ENCODE data around the gene PPP1R9A.
A peak's percentile ranks its signal among the peaks of the same experiment; 100 is the strongest.

Gene PPP1R9A

GRCh38 chr7:94912085-94912484, 4.7 kb downstream of the PPP1R9A start:
- DNase-seq, result no peak

- no peak for DNase-seq
Observed at GRCh38 chr7:94913391-94913790, 6.0 kb downstream of the PPP1R9A start.

DNA sequence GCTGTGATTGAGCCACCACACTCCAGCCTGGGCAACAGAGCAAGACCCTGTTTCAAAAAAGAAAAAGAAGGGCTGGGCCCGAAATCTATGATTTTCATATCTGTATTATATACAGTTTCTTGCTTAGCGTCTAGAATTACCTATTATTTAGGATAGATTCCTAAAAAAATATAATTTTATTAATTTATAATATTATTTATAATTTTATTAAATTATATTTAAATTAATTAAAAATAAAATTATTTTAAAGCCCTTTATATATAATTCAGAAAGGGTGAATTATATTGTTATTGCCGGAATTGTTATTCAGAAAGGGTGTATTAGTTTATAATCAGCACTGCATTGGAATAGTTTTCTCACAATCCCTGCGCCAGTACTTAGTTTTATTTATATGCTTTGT, 14.5 kb downstream of the PPP1R9A start:
- no peak for DNase-seq

- no peak for DNase-seq
Observed at GRCh38 chr7:94922457-94922856, 15.1 kb downstream of the PPP1R9A start.

- no peak for DNase-seq
Observed at GRCh38 chr7:94923412-94923811, 16.0 kb downstream of the PPP1R9A start.

GRCh38 chr7:94928168-94928707, 20.8 kb downstream of the PPP1R9A start:
- DNase-seq, result no peak

GRCh38 chr7:94933256-94933990, 26.0 kb downstream of the PPP1R9A start:
- DNase-seq, result no peak

GRCh38 chr7:94939395-94939794, 32.0 kb downstream of the PPP1R9A start:
- no peak for DNase-seq

DNA sequence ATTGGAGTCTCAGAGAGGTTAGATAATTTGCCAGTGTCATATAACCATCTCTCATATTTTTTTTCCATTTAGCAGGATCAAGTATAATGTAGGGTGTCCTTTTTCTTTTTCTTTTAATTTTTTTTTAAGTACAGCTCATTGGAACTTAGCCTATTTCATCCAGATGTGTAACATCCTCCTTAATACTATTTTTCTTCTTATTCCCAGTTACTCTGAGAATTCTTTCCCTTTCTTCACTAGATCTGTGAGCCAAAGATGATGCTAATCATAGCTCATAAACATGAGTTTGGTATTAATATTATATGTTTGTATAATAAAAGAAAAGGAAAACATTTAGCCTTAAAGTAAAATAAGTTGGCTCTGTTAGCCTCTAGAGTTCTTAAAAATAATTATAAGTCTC, 32.8 kb downstream of the PPP1R9A start:
- no peak for DNase-seq

GRCh38 chr7:94941844-94942632, 34.6 kb downstream of the PPP1R9A start:
- DNase-seq, result no peak

GRCh38 chr7:94943134-94943533, 35.7 kb downstream of the PPP1R9A start:
- no peak for DNase-seq

- DNase-seq, result no peak
Observed at GRCh38 chr7:94949532-94949931, 42.1 kb downstream of the PPP1R9A start.

- no peak for DNase-seq
Observed at GRCh38 chr7:94955807-94956206, 48.4 kb downstream of the PPP1R9A start.

GRCh38 chr7:94957061-94957460, 49.7 kb downstream of the PPP1R9A start:
- no peak for DNase-seq

DNA sequence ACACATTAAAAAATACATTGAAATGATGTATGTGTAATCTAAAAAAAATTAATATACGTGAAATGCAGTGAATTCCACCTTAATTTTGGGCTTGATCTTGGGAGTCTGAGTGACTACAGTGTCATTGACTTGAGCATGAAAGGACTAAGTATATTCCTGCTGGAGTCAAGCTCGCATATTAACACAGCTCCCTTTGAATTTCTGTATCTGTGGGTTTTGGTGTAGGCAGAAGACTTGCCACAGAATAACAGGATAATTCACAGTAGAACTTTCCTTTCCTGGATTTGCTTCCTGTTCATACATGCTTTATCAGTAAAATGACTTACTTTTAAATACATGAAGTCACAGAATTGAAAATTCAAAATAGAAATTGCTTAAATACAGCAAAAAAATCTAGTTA, 55.3 kb downstream of the PPP1R9A start:
- no peak for DNase-seq

DNA sequence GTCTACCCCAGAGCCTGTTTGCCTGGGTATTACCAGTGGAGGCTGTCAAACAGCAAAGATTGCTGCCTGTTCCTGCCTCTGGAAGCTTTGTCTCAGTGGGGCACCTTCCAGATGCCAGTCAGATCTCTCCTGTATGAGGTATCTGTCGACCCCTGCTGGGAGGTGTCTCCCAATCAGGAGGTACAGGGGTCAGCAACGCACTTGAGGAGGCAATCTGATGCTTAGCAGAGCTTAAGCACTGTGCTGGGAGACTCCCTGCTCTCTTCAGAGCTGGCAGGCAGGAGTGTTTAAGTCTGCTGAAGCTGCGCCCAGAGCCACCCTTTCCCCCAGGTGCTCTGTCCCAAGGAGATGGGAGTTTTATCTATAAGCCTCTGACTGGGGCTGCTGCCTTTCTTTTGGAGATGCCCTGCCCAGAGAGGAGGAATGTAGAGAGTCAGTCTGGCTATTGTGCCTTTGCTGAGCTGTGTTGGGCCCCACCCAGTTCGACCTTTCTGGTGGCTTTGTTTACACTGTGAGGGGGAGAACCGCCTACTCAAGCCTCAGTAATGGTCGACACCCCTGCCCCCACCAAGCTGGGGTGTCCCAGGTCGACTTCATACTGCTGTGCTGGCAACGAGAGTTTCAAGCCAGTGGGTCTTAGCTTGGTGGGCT, 62.2 kb downstream of the PPP1R9A start:
- no peak for DNase-seq

- no peak for DNase-seq
Observed at GRCh38 chr7:94970085-94970576, 62.7 kb downstream of the PPP1R9A start.

GRCh38 chr7:94971051-94971867, 63.9 kb downstream of the PPP1R9A start:
- DNase-seq, result no peak

DNA sequence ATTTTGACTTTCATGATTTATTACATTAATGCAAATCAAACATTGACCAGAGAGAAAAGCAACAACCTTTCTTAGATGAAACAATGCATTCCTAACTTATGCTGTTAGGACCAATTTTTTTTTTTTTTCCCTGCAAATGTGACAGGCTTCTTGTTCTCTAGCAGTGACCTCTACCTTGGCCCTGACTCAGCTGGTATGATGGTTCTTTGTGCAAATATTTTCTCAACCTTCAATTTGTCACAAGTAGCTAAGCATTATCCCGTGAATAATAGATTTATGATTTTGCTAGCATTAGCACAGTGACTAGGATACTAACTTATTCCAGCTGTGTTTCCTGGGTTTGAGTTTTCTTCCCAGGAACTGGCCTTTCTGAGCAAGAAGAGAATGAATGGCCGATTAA, 64.9 kb downstream of the PPP1R9A start:
- DNase-seq, result peak; percentile 29

DNA sequence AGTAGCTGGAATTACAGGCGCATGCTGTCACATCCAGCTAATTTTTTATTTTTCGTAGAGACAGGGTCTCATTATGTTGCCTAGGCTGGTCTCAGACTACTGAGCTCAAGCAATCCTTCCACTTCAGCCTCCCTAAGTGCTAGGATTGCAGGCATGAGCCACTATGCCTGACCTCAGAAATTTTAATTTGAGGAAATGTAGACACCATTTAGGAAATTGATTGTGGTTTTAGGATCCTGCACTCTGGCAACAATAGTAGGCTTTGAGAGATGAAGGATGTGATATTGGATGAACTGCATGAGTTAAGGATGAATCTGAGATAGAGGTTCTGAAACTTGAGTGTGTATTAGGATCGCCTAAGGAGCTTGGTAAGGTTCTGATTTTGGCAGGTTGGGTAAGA, 66.5 kb downstream of the PPP1R9A start:
- DNase-seq, result no peak

DNA sequence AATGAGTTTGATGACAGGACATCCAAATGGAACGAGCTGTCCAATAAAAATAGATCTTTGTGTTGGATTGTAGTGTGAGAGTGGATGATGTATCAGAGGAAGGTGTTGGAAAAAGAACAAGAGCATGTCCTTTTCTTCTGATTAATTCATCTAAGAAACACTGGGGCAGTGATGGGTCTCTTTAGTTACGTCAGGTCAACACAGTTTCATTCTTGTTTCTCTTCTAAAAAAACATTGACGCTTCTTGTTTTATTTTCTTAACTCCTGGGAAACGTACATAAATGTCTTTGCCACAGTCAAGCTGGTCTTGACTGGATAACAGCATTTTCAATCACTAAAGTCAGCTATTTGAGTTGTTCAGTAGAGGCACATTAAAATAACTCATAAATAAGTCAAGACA, 67.0 kb downstream of the PPP1R9A start:
- no peak for DNase-seq

GRCh38 chr7:94975336-94975735, 67.9 kb downstream of the PPP1R9A start:
- DNase-seq, result no peak
